GM18870 (cell line): ENCODE results near the gene TUBGCP6.
"Not testable (repeated sequence)": the region's sequence is repeated elsewhere in the genome, so short reads cannot be mapped to it uniquely, and the experiment has no call there.

Experiments used
- ATAC-seq: cut with Tn5 transposase; IDR thresholded peaks from one replicate; pipeline ENCODE4 v1.9.1; 2021; ENCODE audit warnings: moderate library complexity; ENCODE audit not compliant: unreplicated experiment

The TUBGCP6 gene

GRCh38 chr22:50278956-50279619 is 34.3 kb upstream of the TUBGCP6 start:
- no peak for ATAC-seq

DNA sequence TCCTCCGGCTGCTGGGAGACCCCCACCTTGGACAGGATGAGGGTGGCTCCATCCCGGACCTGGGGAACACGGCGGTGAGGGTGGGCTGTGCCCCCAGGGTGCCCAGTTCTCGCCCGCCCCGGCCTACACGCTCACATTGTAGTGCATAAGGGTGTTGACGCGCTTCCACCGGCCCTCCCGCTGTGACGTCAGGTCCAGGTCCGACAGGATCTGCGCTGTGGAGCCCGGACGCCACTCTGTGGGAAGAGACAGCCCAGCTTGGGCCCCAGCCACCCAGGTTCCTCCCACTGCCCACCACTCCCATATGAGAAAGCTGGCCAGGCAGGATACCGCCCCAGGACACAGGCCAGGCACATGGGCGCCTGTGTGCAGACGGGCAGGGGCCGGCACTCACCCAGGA is 33.6 kb upstream of the TUBGCP6 start:
- ATAC-seq = no peak

DNA sequence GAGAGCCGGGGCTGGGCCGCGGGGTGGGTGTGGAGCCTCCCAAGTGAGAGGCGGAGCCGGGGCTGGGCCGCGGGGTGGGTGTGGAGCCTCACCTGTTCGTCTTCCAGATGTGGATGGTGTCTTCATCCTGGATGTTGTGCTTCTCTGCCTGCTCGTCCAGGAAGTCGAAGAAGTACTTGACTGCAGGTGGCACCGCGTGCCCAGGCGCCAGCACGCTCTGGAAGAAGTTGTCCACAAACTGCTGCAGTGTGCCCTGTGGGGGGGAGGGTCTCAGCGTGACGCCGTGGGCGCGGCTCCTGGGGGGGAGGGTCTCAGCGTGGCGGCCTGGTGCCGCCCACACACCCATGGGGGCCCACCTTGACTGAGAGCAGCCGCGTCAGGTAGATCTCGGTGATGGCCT is 32.9 kb upstream of the TUBGCP6 start:
- no peak for ATAC-seq

DNA sequence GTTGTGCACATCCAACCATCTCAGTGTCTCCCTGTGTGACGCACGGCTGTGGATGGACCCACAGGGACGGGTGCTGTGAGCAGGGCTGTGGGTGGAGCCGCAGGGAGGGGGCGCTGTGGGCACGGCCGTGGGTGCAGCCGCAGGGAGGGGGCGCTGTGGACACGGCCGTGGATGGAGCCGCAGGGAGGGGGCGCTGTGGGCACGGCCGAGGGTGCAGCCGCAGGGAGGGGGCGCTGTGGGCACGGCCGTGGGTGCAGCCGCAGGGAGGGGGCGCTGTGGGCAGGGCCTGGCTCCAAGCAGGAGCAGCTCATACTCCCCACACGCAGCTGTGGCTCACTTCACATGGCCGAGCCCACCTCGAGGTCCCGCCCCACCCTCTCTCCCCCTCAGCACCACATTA is 31.3 kb upstream of the TUBGCP6 start:
- no peak for ATAC-seq

DNA sequence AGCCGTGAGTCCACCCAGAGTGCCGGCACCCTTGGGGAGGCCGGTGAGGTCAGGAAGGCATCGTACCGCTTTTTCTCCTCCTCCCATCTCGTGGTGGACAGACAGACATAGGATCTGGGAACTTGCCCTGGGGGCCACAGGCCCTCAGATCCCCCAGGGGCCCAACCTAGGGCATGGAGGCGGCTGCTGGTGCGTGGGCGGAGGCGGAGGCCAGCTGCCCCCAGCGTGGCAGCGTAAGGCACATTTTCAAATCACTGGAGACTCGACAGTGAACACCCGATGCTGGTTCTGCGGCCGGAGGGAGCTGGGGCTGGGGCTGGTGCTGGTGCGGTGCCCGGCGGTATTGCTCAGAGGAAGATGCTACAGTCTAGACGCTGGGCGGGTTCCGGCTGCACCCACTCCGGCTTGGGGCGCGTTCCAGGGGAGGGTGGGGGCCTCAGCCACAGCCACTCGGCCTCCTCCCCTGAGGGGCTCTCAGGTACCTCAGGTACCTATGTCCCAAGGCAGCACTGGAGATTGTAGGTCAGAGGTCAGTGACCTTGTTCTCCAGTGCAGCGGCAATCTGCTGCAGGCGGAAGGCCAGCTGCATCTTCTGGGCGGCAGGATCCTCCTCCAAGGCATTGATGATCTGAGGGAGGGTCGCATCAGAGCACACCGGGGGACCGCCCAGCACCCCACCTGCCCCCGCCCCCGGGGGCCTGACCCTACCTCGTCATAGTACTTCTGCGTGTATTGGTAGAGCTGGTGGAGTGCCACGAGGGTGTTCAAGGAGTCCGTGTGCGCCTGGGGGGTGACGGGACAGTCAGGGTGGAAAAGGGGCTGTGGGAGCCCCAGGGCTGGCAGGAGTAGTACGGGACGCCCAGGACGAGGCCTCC is 30.6 kb upstream of the TUBGCP6 start:
- no peak for ATAC-seq

DNA sequence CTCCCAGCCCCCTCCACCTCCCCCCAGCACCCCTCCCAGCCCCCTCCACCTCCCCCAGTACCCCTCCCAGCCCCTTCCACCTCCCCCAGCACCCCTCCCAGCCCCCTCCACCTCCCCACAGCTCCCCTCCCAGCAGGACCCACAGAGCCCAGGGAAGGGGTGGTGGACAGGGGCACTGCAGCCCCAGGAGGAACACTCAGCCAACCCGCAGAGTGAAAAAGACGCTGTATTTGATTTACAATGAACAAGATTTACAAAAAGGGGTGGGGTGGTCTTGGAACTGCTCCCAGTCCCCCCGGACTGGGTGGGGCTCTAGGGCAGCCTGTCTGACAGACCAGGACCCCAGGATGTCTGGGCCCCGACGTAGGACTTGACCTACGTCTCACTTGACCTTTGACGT is 29.9 kb upstream of the TUBGCP6 start:
- ATAC-seq = no peak

- no peak for ATAC-seq
Measured at GRCh38 chr22:50274311-50274710, 29.5 kb upstream of the TUBGCP6 start.

- not testable (repeated sequence) for ATAC-seq
Measured at GRCh38 chr22:50273781-50274180, 29.0 kb upstream of the TUBGCP6 start.

DNA sequence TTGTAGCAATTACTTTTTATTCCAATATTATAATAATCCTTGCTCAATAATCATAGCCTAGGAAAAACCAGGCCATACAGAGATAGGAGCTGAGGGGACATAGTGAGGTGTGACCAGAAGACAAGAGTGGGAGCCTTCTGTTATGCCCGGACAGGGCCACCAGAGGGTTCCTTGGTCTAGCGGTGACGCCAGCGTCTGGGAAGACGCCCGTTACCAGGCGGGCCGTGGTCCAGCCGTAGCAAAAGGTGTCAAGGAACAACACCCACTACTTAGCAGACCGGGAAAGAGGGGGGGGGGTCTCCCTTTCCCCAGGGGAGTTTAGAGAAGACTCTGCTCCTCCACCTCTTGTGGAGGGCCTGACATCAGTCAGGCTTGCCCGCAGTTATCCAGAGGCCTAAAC is 28.5 kb upstream of the TUBGCP6 start:
- not testable (repeated sequence) for ATAC-seq

GRCh38 chr22:50272044-50272802 is 27.4 kb upstream of the TUBGCP6 start:
- ATAC-seq = no peak

GRCh38 chr22:50271519-50271970 is 26.7 kb upstream of the TUBGCP6 start:
- no peak for ATAC-seq

GRCh38 chr22:50270666-50271394 is 26.0 kb upstream of the TUBGCP6 start:
- no peak for ATAC-seq

- ATAC-seq = no peak
Measured at GRCh38 chr22:50269970-50270665, 25.3 kb upstream of the TUBGCP6 start, which contains the start of gene MAPK11. TSS of gene MAPK11 (minus strand) at chr22:50270380. CDS start at chr22:50270292, 88 bp downstream.

DNA sequence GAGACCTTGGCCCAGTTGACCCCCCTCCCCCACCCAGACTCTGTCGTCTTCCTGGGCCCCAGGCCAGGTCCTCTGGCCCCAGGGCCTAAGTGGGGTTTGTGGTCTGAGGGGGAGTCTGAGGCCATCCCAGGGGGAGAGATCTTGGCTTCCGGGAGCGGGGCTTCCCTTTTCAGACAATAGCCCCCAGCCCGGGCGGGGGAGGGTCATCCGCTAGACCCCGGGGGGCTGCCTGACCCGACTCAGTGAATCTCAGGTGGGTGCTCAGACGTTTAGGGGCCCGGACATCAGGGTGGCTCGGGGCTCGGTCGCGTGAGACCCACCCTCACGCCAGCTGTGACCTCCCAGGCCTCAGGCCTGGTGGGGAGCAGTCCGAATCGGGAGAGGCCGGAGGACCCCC is 24.7 kb upstream of the TUBGCP6 start:
- ATAC-seq = no peak

DNA sequence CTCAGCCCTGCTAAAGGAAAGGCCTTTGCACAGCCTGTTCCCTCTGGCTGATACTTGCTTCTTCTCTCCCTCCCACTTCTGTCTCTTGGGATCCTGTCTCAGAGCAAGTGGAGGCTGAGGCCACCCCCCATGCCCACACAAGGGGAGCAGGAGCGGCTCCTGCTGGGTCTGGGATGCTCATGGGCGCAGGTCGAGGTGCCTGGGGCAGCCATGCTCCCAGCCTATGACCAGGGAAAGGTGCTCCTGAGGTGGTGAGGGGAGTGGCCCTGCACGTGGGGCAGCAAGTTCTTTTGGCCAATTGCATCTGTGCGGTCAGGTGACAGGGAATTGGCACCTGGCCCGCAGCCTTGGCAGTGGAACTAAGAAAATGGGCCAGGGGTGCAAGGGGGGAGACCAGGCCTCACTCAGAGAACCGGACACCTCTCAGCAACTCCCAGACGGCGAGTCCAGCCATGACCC is 23.9 kb upstream of the TUBGCP6 start:
- no peak for ATAC-seq

DNA sequence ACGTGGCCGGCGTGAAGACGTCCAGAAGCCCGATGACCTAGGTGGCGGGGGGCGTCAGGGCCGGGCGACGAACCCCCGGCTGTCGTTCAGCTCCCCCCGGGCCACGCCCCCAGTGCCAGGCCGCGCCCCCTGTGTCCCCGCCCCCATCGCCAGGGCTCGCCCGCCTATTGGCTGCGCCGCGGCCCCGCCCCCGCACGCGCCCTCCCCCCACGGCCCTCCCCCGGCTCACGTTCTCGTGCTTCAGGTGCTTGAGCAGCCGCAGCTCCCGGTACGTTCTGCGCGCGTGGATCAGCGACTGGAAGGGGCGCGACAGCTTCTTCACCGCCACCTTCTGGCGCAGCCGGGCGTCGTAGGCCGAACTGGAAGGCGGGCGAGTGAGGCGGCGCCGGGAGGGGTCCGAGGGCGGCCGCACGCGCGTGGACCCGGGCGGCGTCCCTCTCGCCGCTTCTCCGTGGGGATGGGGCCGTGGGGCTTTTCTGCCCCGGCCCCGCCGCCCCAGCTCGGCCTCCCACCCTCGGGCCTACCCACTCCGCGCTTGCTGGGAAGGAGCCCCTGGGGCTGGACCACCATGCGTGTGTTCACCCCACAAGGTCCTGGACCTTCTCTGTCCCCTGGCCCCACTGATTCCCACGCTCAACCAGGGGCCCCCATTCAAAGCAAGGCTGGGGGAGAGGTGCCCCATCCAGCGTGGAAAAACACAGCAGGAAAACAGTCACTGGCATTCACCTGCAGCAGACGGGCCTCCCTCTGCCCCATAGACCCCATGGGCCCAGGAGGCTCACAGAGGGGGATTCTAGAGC is 23.0 kb upstream of the TUBGCP6 start:
- ATAC-seq = no peak

- no peak for ATAC-seq
Measured at GRCh38 chr22:50266994-50267393, 22.2 kb upstream of the TUBGCP6 start.

DNA sequence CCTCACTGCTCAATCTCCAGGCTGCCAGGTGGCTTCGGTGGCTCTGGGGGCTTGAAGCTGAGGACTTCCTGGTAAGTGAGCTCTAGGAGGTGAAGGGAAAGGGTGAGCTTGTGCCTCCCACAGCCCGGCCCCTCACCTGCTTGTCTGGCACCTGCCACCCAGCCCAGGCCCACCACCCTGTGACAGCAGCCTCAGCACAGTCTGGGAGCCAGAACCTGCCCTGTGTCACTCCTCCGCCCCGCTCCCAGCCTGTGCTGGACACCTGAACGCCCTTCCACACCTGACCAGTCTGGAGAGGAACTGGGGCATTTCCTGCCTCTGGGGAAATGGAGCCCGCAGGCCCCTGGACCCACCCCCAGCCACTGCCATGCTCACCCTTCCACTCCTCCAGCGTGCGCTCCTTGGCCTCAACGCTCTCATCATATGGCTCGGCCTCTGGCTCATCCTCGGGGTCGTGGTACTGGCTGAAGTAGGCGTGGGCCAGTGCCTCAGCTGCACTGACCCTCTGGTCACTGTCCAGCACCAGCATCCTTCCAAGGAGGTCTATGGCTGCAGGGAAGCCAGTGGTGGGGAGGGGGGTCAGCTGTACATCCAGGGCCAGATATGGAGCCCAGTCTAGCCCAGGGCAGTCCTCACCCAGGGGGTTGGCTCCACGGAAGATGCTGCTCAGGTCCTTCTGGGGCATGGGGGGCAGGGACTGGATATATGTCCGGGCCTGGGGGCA is 20.3 kb upstream of the TUBGCP6 start:
- no peak for ATAC-seq
